ENCODE data around the gene TSPOAP1.

DNA sequence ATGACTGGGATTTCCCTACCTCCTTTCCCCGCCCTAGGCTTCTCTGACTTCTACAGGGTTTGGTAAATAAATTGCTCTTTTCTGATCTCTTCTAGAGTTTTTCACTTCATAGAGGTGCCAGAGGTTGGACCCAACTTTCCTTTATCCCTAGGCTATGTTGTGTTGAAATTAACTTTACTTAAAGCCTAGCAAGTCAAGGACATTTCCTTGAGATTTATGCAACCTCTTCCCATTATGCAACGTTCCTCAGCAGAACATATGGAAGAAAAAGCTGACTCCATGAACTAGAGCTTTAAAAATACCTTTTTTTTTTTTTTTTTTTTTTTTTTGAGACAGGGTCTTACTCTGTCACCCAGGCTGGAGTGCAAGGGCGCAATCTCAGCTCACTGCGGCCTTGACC lies 63.3 kb downstream of the TSPOAP1 start:
- TF ChIP-seq CTCF (conservative IDR thresholded peaks at IDR 0.05 in 1 of 2, IDR thresholded peaks at IDR 0.05 in 1 of 2; ENCODE audit: extremely low read depth in 1 of 2, insufficient read depth in 1 of 2, low read depth in 1 of 2, low read length in 2 of 2) (no peak), EZH2 (IDR thresholded peaks at IDR 0.05; ENCODE audit: borderline replicate concordance, low read length) (no peak)

All from mammary epithelial cell (primary cell).